HepG2 (cell line): ENCODE measurements around the gene GNRH2. TPM values are rescaled to one million over a fixed set of nuclear protein-coding genes. Genes with fewer than 3 reads are reported as not detected.

Source experiments
- ATRX ChIP-seq: sonication (generic); formaldehyde crosslinking; IDR thresholded peaks from 2 replicates; pipeline ENCODE4 v1.4.0; 2020; ENCODE audit warnings: missing genetic modification reagents, borderline replicate concordance
- CBX1 ChIP-seq: IDR thresholded peaks from one replicate; pipeline ENCODE4 v1.6.1; 2016; ENCODE audit warnings: antibody characterized with exemption, low read depth
- DMAP1 ChIP-seq: IDR thresholded peaks from 2 replicates; pipeline ENCODE4 v1.6.1; 2016
- ELF3 ChIP-seq: IDR thresholded peaks from 2 replicates; pipeline ENCODE4 v1.6.1; 2016; ENCODE audit warnings: missing genetic modification reagents, missing compliant biosample characterization
- FOXJ3 ChIP-seq: sonication (generic); formaldehyde crosslinking; IDR thresholded peaks from 2 replicates; pipeline ENCODE4 v1.4.0; 2020; ENCODE audit warnings: missing genetic modification reagents, mild to moderate bottlenecking, borderline replicate concordance
- FOXK1 ChIP-seq: sonication (generic); formaldehyde crosslinking; IDR thresholded peaks from 2 replicates; pipeline ENCODE4 v1.4.0; 2020; ENCODE audit warnings: low read depth, missing genetic modification reagents, borderline replicate concordance
- HMG20B ChIP-seq: conservative IDR thresholded peaks from 2 replicates; pipeline ENCODE4 v1.6.1; 2016; ENCODE audit warnings: missing genetic modification reagents, missing compliant biosample characterization
- KDM6A ChIP-seq: IDR thresholded peaks from 2 replicates; pipeline ENCODE4 v1.6.1; 2016; ENCODE audit warnings: low read depth
- KLF15 ChIP-seq: sonication (generic); formaldehyde crosslinking; IDR thresholded peaks from 2 replicates; pipeline ENCODE4 v1.8.1; 2023; ENCODE audit warnings: borderline replicate concordance, mild to moderate bottlenecking, inconsistent platforms, missing genetic modification reagents, mixed read lengths
- MAF1 ChIP-seq: sonication (generic); formaldehyde crosslinking; IDR thresholded peaks from 2 replicates; pipeline ENCODE4 v1.5.0; 2020; ENCODE audit warnings: missing genetic modification reagents, borderline replicate concordance
- MIER3 ChIP-seq: IDR thresholded peaks from 2 replicates; pipeline ENCODE4 v1.6.1; 2016; ENCODE audit warnings: missing compliant biosample characterization, borderline replicate concordance
- NAIF1 ChIP-seq: sonication (generic); formaldehyde crosslinking; IDR thresholded peaks from 2 replicates; pipeline ENCODE4 v1.5.0; 2020; ENCODE audit warnings: mild to moderate bottlenecking, missing genetic modification reagents, borderline replicate concordance
- NFYB ChIP-seq: sonication (generic); formaldehyde crosslinking; IDR thresholded peaks from 2 replicates; pipeline ENCODE4 v1.4.0; 2020; ENCODE audit warnings: missing genetic modification reagents
- RARG ChIP-seq: sonication (generic); formaldehyde crosslinking; IDR thresholded peaks from 2 replicates; pipeline ENCODE4 v1.4.0; 2020; ENCODE audit warnings: low read depth, mild to moderate bottlenecking, missing genetic modification reagents
- ZC3H13 ChIP-seq: sonication (generic); formaldehyde crosslinking; IDR thresholded peaks from 2 replicates; pipeline ENCODE4 v1.8.1; 2023; ENCODE audit warnings: mild to moderate bottlenecking, missing genetic modification reagents, moderate library complexity
- ZHX1 ChIP-seq: sonication (generic); formaldehyde crosslinking; IDR thresholded peaks from 2 replicates; pipeline ENCODE4 v1.8.1; 2022; ENCODE audit warnings: low read depth, mild to moderate bottlenecking, missing genetic modification reagents
- ZIK1 ChIP-seq: sonication (generic); formaldehyde crosslinking; IDR thresholded peaks from 2 replicates; pipeline ENCODE4 v1.5.0; 2020; ENCODE audit warnings: mild to moderate bottlenecking, low read depth, missing genetic modification reagents, borderline replicate concordance
- ZMYM4 ChIP-seq: sonication (generic); formaldehyde crosslinking; IDR thresholded peaks from 2 replicates; pipeline ENCODE4 v1.8.1; 2023; ENCODE audit warnings: mild to moderate bottlenecking, missing genetic modification reagents
- ZNF207 ChIP-seq: fragments of 450-650 bp; IDR thresholded peaks from 2 replicates; pipeline ENCODE4 v1.6.1; 2016; ENCODE audit warnings: antibody characterized with exemption, borderline replicate concordance
- ZNF570 ChIP-seq: sonication (generic); formaldehyde crosslinking; IDR thresholded peaks from 2 replicates; pipeline ENCODE4 v1.4.0; 2020; ENCODE audit warnings: mild to moderate bottlenecking, missing genetic modification reagents, borderline replicate concordance
- ZNF678 ChIP-seq: sonication (generic); formaldehyde crosslinking; IDR thresholded peaks from 2 replicates; pipeline ENCODE4 v1.4.0; 2020; ENCODE audit warnings: mild to moderate bottlenecking, missing genetic modification reagents
- ZNF7 ChIP-seq: IDR thresholded peaks from 2 replicates; pipeline ENCODE4 v1.6.1; 2016; ENCODE audit warnings: missing biosample characterization, missing genetic modification reagents
- ZNF737 ChIP-seq: sonication (generic); formaldehyde crosslinking; IDR thresholded peaks from 2 replicates; pipeline ENCODE4 v1.5.0; 2020; ENCODE audit warnings: missing genetic modification reagents, mild to moderate bottlenecking, borderline replicate concordance
- ZNF766 ChIP-seq: sonication (generic); formaldehyde crosslinking; IDR thresholded peaks from 2 replicates; pipeline ENCODE4 v1.5.0; 2020; ENCODE audit warnings: missing genetic modification reagents, borderline replicate concordance
- ZNF891 ChIP-seq: sonication (generic); formaldehyde crosslinking; IDR thresholded peaks from 2 replicates; pipeline ENCODE4 v1.5.0; 2020; ENCODE audit warnings: mild to moderate bottlenecking, missing genetic modification reagents
- polyA plus RNA-seq, 8 experiments: library from polyadenylated mRNA; depleted of rRNA in 3 of 8; stranded (reverse) in 7 of 8; unstranded in 1 of 8; fragments of >200 nt; fragmentation: Illumina TruSeq in 4 of 8; extraction: Trizol in 4 of 8; gene quantifications; 2 replicates each; pipeline versions ENCODE4 v1.2.1 to v1.2.3, GENCODE V29; 2011 to 2016; ENCODE audit warnings: low read depth in 4 of 8, missing spikeins in 1 of 8, mixed read lengths in 1 of 8; ENCODE audit not compliant: insufficient read depth in 1 of 8
- total RNA-seq, 5 experiments: library from RNA; depleted of rRNA; stranded (reverse); fragments of >200 nt; fragmentation: Illumina TruSeq; extraction: Trizol; gene quantifications; 2 replicates each; pipeline ENCODE4 v1.2.3, GENCODE V29; 2016; ENCODE audit warnings: low read depth in 1 of 5
- TF ChIP-seq, protein P1 (sequence below): sonication (generic); formaldehyde crosslinking; IDR thresholded peaks from 2 replicates; pipeline ENCODE4 v1.5.0; 2020; ENCODE audit warnings: mild to moderate bottlenecking, missing genetic modification reagents
- TF ChIP-seq, protein P2 (sequence below): sonication (generic); formaldehyde crosslinking; IDR thresholded peaks from 2 replicates; pipeline ENCODE4 v1.4.0; 2020; ENCODE audit warnings: mild to moderate bottlenecking, missing genetic modification reagents

The GNRH2 gene
- total and polyA plus RNA-seq, 2 of the 13 experiments (the other 11 are each of a cell fraction or from before 2014, with no cell fraction given), result 0.28 TPM; not detected in 1

DNA sequence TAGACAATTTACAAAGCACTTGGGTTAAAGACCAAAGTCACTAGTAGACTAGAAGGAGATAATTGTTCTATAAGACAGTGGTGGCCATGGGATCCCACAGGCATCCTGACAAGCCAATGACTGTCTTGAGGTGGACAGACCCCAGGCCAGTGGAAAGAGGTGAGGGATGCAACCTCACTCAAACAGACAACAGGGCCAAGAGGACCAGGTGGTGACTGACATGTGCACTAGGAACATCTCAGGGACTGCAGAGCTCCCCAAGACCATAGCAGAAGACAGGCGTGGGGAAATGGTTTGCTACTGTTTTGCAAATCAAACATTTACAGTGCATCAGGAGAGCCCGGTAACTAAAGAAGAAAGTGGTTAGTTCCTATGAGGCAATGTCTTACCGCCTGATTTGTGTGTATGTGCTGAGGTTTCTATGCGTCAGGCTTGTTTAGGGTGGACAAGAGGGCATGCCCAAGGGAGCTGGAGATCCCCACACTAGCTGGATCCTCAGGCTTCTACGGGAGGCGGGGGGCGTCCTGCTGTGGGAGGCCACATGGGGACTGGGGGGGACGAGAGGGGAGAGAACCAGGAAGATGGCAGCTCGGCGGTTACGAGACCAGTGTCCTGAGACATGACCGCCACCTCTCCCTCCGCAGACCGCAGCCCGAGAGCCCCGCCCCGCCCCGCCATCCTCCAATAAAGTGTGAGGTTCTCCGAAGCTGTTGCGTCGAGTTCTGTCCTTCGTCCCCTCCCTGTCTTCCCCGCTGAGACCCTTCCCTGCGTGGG, 1.8 kb downstream of the GNRH2 start (continued):
- TF ChIP-seq ATRX (CRISPR knock-in tag) (no peak), FOXJ3 (no peak), ZNF737 (CRISPR knock-in tag) (no peak), ZNF207 (no peak), DMAP1 (CRISPR knock-in tag) (no peak), ZNF891 (CRISPR knock-in tag) (no peak), ZIK1 (CRISPR knock-in tag) (no peak), ZNF766 (CRISPR knock-in tag) (no peak), ZNF678 (CRISPR knock-in tag) (peak; percentile 59), CBX1 (no peak), ZMYM4 (CRISPR knock-in tag) (no peak), MAF1 (CRISPR knock-in tag) (no peak; the same call in 1 of the 2 replicates), FOXK1 (CRISPR knock-in tag) (no peak), RARG (no peak), ZNF570 (CRISPR knock-in tag) (no peak), ZNF7 (CRISPR knock-in tag) (0 out of 2 replicates have a peak, but pooled peaks have one; percentile 7), ZC3H13 (CRISPR knock-in tag) (no peak; the same call in 1 of the 2 replicates), ZHX1 (CRISPR knock-in tag) (no peak), NFYB (CRISPR knock-in tag) (no peak), ELF3 (CRISPR knock-in tag) (no peak), KLF15 (CRISPR knock-in tag) (no peak; the same call in 1 of the 2 replicates), NAIF1 (CRISPR knock-in tag) (0 out of 2 replicates have a peak, but pooled peaks have one; percentile 78), MIER3 (CRISPR knock-in tag) (0 out of 2 replicates have a peak, but pooled peaks have one; percentile 7), HMG20B (no peak), KDM6A (no peak)
- TF ChIP-seq, protein P1, sequence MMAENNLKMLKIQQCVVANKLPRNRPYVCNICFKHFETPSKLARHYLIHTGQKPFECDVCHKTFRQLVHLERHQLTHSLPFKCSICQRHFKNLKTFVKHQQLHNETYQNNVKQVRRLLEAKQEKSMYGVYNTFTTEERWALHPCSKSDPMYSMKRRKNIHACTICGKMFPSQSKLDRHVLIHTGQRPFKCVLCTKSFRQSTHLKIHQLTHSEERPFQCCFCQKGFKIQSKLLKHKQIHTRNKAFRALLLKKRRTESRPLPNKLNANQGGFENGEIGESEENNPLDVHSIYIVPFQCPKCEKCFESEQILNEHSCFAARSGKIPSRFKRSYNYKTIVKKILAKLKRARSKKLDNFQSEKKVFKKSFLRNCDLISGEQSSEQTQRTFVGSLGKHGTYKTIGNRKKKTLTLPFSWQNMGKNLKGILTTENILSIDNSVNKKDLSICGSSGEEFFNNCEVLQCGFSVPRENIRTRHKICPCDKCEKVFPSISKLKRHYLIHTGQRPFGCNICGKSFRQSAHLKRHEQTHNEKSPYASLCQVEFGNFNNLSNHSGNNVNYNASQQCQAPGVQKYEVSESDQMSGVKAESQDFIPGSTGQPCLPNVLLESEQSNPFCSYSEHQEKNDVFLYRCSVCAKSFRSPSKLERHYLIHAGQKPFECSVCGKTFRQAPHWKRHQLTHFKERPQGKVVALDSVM (CRISPR knock-in tag), result no peak
- TF ChIP-seq, protein P2, sequence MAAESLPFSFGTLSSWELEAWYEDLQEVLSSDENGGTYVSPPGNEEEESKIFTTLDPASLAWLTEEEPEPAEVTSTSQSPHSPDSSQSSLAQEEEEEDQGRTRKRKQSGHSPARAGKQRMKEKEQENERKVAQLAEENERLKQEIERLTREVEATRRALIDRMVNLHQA (CRISPR knock-in tag), result 0 out of 2 replicates have a peak, but pooled peaks have one; percentile 79
